ENCODE data around the gene PMM1.

DNA sequence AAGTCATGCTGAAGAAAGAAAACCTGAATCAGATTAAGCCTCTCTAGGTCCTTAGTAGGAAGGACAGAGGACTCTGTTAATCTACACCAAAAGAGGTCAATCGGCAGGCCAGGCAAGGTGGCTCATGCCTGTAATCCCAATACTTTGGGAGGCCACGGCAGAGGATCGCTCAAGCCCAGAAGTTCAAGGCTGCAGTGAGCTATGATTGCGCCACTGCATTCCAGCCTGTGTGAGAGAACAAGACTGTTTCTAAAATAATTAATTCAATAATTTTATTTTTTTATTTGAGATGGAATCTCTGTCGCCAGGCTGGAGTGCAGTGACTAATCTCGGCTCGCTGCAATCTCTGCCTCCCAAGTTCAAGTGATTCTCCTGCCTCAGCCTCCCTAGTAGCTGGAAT is 35.9 kb upstream of the PMM1 start:
- TF ChIP-seq POLR2A (IDR thresholded peaks at IDR 0.05; ENCODE audit: low read depth, low read length) (no peak), EZH2 (IDR thresholded peaks at IDR 0.05; ENCODE audit: borderline replicate concordance, low read depth, low read length, severe bottlenecking) (no peak), POLR2AphosphoS5 (IDR thresholded peaks at IDR 0.05; ENCODE audit: insufficient read depth, low read depth, low read length) (no peak), MYC (IDR thresholded peaks at IDR 0.05; ENCODE audit: low read depth, low read length) (no peak)
- TF ChIP-seq, protein P1, sequence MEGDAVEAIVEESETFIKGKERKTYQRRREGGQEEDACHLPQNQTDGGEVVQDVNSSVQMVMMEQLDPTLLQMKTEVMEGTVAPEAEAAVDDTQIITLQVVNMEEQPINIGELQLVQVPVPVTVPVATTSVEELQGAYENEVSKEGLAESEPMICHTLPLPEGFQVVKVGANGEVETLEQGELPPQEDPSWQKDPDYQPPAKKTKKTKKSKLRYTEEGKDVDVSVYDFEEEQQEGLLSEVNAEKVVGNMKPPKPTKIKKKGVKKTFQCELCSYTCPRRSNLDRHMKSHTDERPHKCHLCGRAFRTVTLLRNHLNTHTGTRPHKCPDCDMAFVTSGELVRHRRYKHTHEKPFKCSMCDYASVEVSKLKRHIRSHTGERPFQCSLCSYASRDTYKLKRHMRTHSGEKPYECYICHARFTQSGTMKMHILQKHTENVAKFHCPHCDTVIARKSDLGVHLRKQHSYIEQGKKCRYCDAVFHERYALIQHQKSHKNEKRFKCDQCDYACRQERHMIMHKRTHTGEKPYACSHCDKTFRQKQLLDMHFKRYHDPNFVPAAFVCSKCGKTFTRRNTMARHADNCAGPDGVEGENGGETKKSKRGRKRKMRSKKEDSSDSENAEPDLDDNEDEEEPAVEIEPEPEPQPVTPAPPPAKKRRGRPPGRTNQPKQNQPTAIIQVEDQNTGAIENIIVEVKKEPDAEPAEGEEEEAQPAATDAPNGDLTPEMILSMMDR (IDR thresholded peaks at IDR 0.05; ENCODE audit: extremely low read depth in 1 of 2, insufficient read depth in 1 of 2, low read depth in 1 of 2, low read length in 2 of 2), result no peak

Data from endothelial cell of umbilical vein (primary cell).